Stimulated activated CD4-positive, alpha-beta T cell treated with anti-CD3 and anti-CD28 coated beads, TNF-alpha, amount 100 ng/mL, for 1 hour (primary cell): Measurements from ENCODE around the gene SRXN1.

ENCODE experiments used
- DNase-seq, 3 donors: peaks; one replicate each; pipeline ENCODE4 v3.0.0-alpha.2; 2020; ENCODE audit warnings: low read depth in 3 of 3, low spot score in 1 of 3

Gene SRXN1

DNA sequence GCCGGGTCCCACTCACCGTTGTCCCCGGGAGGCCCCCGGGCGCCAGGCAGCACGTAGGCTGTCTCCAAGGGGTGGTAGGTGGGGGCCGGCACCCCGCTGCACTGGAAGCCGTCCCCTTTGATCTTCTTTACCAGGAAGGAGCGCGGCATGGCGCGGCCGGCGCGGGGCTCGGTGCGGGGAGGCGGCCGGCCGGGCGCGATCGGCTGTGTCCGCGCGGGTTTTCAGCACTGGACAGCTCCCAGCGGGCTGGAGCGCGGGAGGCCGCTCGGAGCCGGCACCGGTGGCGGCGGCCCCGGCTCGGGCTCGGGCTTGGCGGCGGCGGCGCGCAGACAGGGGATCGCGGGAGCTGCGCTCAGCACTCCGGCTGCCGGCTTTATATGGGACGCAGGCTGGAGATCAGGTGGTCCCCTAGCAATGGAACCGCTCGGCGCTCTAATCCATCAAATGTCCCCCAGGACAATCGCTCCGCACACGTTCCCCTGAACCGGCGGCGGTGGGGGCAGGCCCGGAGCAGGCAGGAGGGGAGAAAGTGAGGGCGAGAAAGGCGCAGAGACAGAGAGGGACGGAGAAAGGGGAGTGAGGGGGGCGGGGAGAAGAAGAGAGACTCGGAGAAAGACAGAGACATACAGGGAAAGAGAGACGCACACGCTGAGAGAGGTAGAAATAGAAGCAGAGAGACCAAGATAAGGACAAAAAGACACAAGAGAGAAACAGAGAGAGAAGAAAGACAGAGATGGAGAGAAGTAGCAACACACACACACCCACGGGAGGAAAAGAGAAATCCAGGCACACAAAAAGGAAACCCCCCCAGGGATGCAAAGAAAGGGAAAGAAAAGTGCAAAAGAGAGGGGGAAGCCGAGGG is 22.7 kb upstream of the SRXN1 start, which contains the start of gene SCRT2:
Gene SCRT2, minus strand, starts transcription at position 350 of the 862 bp plus-strand sequence. Its CDS starts 201 bp downstream, at position 149.
- DNase-seq, result peak in 2 of 3 donors; percentile 15 to 52

GRCh38 chr20:675033-675452 is 22.0 kb upstream of the SRXN1 start:
- no peak for DNase-seq

GRCh38 chr20:673603-674001 is 20.6 kb upstream of the SRXN1 start:
- no peak for DNase-seq

GRCh38 chr20:672963-673602 is 20.1 kb upstream of the SRXN1 start:
- no peak for DNase-seq

DNA sequence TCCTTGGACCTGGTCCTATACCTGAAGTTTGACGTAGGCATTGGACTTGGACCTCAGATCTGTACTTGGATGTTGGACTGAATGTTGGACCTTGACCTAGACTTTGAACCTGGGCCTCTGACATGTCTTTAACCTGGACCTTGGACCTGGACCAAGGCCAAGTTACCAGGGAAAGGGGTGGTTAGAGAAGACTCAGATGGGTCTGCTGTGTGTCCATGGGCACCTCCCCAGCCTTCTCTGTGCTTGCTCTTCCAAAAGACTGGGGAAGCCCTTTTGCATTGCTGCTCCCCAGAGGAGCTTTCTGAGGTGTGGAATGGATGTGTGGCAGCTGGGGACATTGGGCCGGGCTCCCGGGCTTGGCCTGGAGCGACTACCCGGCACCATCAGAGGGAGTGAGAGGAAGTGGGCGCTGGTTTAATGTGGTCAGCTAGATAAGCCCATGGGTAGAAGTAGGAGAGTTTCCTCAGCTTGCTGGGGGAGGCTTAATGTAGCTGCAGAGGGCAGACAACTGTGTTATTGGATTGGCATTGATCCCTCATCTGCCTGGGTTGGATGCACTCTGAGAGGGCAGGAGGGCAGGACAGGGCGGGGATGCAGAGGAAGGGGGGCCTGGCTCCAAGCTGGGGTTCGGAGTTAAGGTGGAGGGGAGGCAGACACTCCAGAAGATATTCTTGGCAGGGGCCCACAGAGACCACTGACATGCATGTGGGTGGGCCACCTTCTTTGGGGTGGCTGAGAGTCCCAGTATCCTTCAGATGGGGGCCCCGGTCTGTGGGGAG is 18.4 kb upstream of the SRXN1 start:
- no peak for DNase-seq

GRCh38 chr20:669573-669972 is 16.6 kb upstream of the SRXN1 start:
- no peak for DNase-seq

- DNase-seq, result no peak
These were observed 15.6 kb upstream of the SRXN1 start for GRCh38 chr20:668638-669037.

- no peak for DNase-seq
These were observed 15.1 kb upstream of the SRXN1 start for GRCh38 chr20:668050-668449.

GRCh38 chr20:667351-668034 is 14.5 kb upstream of the SRXN1 start:
- peak; percentile 19 to 53 (median 20) for DNase-seq

DNA sequence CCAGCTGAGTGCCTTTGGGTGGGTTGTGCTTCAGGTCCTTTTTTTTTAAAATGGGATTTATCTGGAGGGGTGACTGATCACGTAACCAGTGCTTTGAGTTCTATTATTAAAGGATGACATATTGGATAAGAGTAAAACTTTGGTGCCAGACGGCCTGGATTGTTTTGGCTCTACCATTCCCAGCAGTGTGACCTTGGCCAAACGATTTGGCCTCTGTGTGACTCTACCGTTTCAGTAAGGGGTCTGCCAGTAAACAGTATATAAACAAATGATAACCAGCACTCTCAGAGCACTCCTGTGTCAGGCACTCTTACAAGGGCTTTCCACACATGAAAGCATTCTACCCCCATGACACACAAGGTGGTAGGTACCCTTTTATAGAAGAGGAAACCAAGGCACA is 13.9 kb upstream of the SRXN1 start:
- DNase-seq, result no peak

DNA sequence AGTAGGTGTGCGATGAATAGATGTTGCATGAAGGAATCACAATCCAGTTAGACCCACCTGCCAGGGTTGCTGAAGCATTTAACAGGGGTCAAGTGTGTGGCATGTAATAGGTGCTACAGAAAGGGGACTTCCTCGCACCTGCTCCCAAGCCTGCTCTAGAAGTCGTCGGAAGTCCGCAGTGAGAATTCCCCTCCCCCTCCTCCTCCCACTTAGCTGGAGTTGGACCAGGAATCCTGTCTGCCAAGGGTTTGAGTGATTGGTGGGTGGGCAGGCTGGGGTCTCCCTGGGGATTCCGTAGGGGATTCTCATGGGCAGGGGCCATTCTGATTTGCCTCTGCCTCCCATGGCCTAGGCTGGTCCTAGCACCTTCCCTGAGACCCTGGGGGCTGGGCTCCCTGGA is 12.3 kb upstream of the SRXN1 start:
- no peak for DNase-seq

DNA sequence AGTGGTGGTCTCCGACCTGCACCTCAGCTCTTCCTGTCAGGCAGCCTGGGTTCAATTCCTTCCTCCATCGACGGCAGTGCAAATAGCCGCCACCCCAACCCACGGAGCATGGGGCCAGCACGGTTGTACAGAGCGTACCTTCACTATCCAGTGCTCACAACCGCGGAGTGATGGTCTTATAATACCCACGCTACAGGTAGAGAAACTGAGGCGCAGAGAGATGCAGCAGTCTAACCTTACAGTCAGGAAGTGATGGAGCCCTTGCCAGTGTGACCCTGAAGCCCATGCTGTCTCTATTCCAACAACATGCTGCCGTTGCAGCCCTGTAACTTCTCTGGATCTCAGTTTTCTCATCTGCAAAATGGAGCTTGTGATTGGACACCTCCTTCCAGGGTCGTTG is 11.6 kb upstream of the SRXN1 start:
- DNase-seq, result no peak

GRCh38 chr20:664151-664550 is 11.2 kb upstream of the SRXN1 start:
- DNase-seq, result no peak

GRCh38 chr20:663315-664090 is 10.5 kb upstream of the SRXN1 start:
- DNase-seq, result no peak

DNA sequence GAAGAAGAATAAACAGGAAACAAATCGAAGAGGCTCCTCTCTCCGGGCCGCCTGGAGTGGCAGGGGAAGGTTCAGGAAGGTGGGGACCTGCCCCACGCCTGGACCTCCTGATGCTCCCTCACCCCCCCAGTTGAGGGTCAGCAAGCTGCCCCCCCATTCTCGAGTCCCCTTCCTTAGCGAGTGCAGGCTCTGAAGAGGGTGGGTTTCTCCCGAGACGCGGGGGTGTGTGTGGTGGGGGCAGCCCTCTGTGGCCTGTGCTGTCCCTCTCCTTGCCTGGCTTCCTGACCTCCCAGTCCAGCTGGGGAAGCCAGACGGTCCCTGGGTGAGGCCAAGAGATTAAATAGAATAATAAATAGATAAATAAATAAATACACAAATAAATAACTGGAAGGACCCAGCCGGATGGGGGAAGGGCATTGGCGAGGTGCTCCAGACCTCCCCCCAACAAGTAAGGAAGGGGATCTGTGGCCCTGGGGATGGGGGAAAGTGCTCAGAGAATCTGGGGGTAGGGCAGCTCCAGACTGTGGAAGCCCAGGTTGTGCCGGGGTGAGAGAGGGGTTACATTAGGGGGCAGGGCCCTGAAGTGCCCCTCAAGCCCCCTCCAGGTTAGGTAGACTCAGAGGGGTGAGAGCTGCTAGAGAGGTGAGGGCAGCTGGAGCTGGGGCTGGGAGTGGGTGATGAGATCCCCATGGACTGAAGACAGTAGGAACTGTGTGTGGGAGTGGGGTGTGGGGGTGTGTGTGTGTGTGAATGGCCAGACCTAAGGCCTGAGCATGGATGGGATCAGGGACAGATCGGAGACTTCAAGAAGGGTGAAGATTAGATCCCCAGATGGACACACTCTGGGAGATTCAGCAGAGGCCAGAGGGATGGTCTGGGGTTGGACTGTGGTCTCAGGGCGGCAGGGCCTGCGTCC is 9.5 kb upstream of the SRXN1 start:
- DNase-seq, result no peak

GRCh38 chr20:661474-662270 is 8.7 kb upstream of the SRXN1 start:
- DNase-seq, result no peak

- no peak for DNase-seq
These were observed 5.8 kb upstream of the SRXN1 start for GRCh38 chr20:658731-659291.

- DNase-seq, result no peak
These were observed 5.2 kb upstream of the SRXN1 start for GRCh38 chr20:658202-658601.
